ENCODE results near the gene MPC1.

- TF ChIP-seq REST (IDR thresholded peaks at IDR 0.05; ENCODE audit: low read depth) (no peak), TAF1 (IDR thresholded peaks at IDR 0.05; ENCODE audit: low read depth) (no peak), EP300 (IDR thresholded peaks at IDR 0.05; ENCODE audit: borderline replicate concordance) (no peak), ZBTB7A (IDR thresholded peaks at IDR 0.05; ENCODE audit: low read depth) (no peak), CREB1 (IDR thresholded peaks at IDR 0.05; ENCODE audit: low read depth) (no peak), YY1 (IDR thresholded peaks at IDR 0.05; ENCODE audit: low read depth) (no peak), USF1 (IDR thresholded peaks at IDR 0.05) (no peak), MAX (IDR thresholded peaks at IDR 0.05) (no peak), TCF12 (IDR thresholded peaks at IDR 0.05; ENCODE audit: low read depth) (no peak)
Observed at GRCh38 chr6:166375013-166375412, 7.7 kb downstream of the MPC1 start.
